GM23338 (cell line): Measurements from ENCODE around the gene ZMYM4. TPM values are rescaled to one million over a fixed set of nuclear protein-coding genes. Genes with fewer than 3 reads are reported as not detected.

Experiments
- ATAC-seq: fragments of 200-7000 bp; cut with Tn5 transposase; 3 replicates; pipeline ENCODE4 v1.9.1; 2020
- DNase-seq: peaks from one replicate; pipeline ENCODE4 v3.0.0-alpha.2; 2015; ENCODE audit warnings: low spot score
- H2AFZ ChIP-seq: fragments of 200-600 bp; sonication (generic); 2 replicates; pipeline ENCODE4 v1.8.0; 2016; ENCODE audit warnings: antibody characterized with exemption, mild to moderate bottlenecking, moderate library complexity
- H3F3A ChIP-seq: fragments of 200-600 bp; sonication (generic); replicated peaks from 2 replicates; pipeline ENCODE4 v1.8.0; 2017; ENCODE audit warnings: antibody characterized with exemption, mixed run types, low read depth
- H3K27ac ChIP-seq: fragments of 200-600 bp; sonication (generic); 2 replicates; pipeline ENCODE4 v1.6.1; 2016; ENCODE audit warnings: low read depth
- H3K27me3 ChIP-seq: fragments of 200-600 bp; sonication (generic); 2 replicates; pipeline ENCODE4 v1.8.0; 2016; ENCODE audit warnings: mild to moderate bottlenecking, mixed run types, moderate library complexity; ENCODE audit not compliant: insufficient read depth
- H3K36me3 ChIP-seq: fragments of 200-600 bp; sonication (generic); 2 replicates; pipeline ENCODE4 v1.8.0; 2016; ENCODE audit warnings: mild to moderate bottlenecking; ENCODE audit not compliant: insufficient read depth
- H3K4me1 ChIP-seq: fragments of 200-600 bp; sonication (generic); 2 replicates; pipeline ENCODE4 v1.8.0; 2016; ENCODE audit warnings: mild to moderate bottlenecking, moderate library complexity; ENCODE audit not compliant: insufficient read depth
- H3K4me2 ChIP-seq: fragments of 200-600 bp; sonication (generic); 2 replicates; pipeline ENCODE4 v1.7.1; 2017; ENCODE audit warnings: mixed run types
- H3K4me3 ChIP-seq: fragments of 200-600 bp; sonication (generic); 2 replicates; pipeline ENCODE4 v1.6.1; 2016; ENCODE audit warnings: mixed run types
- H3K79me2 ChIP-seq: fragments of 200-600 bp; sonication (generic); replicated peaks from 2 replicates; pipeline ENCODE4 v1.8.0; 2017; ENCODE audit warnings: mild to moderate bottlenecking; ENCODE audit not compliant: insufficient read depth
- H3K9me2 ChIP-seq: fragments of 200-600 bp; sonication (generic); 2 replicates; pipeline ENCODE4 v1.8.0; 2017; ENCODE audit not compliant: insufficient read depth
- H4K20me1 ChIP-seq: fragments of 200-600 bp; sonication (generic); replicated peaks from 2 replicates; pipeline ENCODE4 v1.8.0; 2017; ENCODE audit warnings: mild to moderate bottlenecking; ENCODE audit not compliant: insufficient read depth
- H3K27ac Mint-ChIP-seq: 2 replicates; pipeline ENCODE4 v1.8.0; 2020; ENCODE audit warnings: inconsistent platforms, mild to moderate bottlenecking, moderate library complexity, mixed read lengths
- H3K27me3 Mint-ChIP-seq: 3 replicates; pipeline ENCODE4 v1.8.0; 2022; ENCODE audit warnings: low read depth, mild to moderate bottlenecking, moderate library complexity, mixed read lengths, inconsistent platforms; ENCODE audit not compliant: insufficient read depth, poor library complexity
- H3K36me3 Mint-ChIP-seq: 3 replicates; pipeline ENCODE4 v1.8.0; 2021; ENCODE audit warnings: low read depth, mild to moderate bottlenecking, inconsistent platforms, moderate library complexity, mixed read lengths
- H3K4me1 Mint-ChIP-seq: 3 replicates; pipeline ENCODE4 v1.8.0; 2020; ENCODE audit warnings: mild to moderate bottlenecking, inconsistent platforms, mixed read lengths
- H3K4me3 Mint-ChIP-seq: 3 replicates; pipeline ENCODE4 v1.8.0; 2021; ENCODE audit warnings: moderate library complexity, mild to moderate bottlenecking, inconsistent platforms, mixed read lengths
- H3K9me3 Mint-ChIP-seq: 3 replicates; pipeline ENCODE4 v1.8.0; 2020; ENCODE audit warnings: moderate library complexity, mild to moderate bottlenecking, inconsistent platforms, mixed read lengths
- CREB1 ChIP-seq: fragments of 250-450 bp; sonication (Bioruptor Pico); IDR thresholded peaks from 2 replicates; pipeline ENCODE4 v1.5.0; 2020; ENCODE audit warnings: low read depth, mild to moderate bottlenecking, moderate library complexity
- CTCF ChIP-seq, 2 experiments: fragments of 200-600 bp in 1 of 2; sonication (generic) in 1 of 2; conservative IDR thresholded peaks; 2 replicates each; pipeline versions ENCODE4 v1.5.1 to v1.6.1; 2016 to 2017; ENCODE audit warnings: antibody characterized with exemption in 2 of 2, low read depth in 2 of 2, mild to moderate bottlenecking in 2 of 2, moderate library complexity in 1 of 2
- ETS1 ChIP-seq: IDR thresholded peaks from 2 replicates; pipeline ENCODE4 v1.6.1; 2016; ENCODE audit warnings: antibody characterized with exemption
- EZH2 ChIP-seq: fragments of 200-600 bp; sonication (generic); IDR thresholded peaks from one replicate; pipeline ENCODE4 v1.8.0; 2017; ENCODE audit warnings: antibody characterized with exemption, mild to moderate bottlenecking, low read depth; ENCODE audit not compliant: unreplicated experiment
- EZH2phosphoT487 ChIP-seq: fragments of 200-600 bp; sonication (generic); IDR thresholded peaks from one replicate; pipeline ENCODE4 v1.8.1; 2018; ENCODE audit warnings: antibody characterized with exemption; ENCODE audit not compliant: unreplicated experiment
- JUNB ChIP-seq: IDR thresholded peaks from one replicate; pipeline ENCODE4 v1.6.1; 2016; ENCODE audit warnings: antibody characterized with exemption; ENCODE audit not compliant: unreplicated experiment
- NANOG ChIP-seq: IDR thresholded peaks from 2 replicates; pipeline ENCODE4 v1.6.1; 2016; ENCODE audit warnings: antibody characterized with exemption, borderline replicate concordance
- POLR2AphosphoS5 ChIP-seq: IDR thresholded peaks from 2 replicates; pipeline ENCODE4 v1.6.1; 2016; ENCODE audit warnings: antibody characterized with exemption, low read depth
- REST ChIP-seq: IDR thresholded peaks from one replicate; pipeline ENCODE4 v1.6.1; 2018; ENCODE audit warnings: antibody characterized with exemption; ENCODE audit not compliant: unreplicated experiment
- STAT1 ChIP-seq: IDR thresholded peaks from one replicate; pipeline ENCODE4 v1.6.1; 2016; ENCODE audit warnings: antibody characterized with exemption; ENCODE audit not compliant: unreplicated experiment
- ZNF114 ChIP-seq: fragments of 250-450 bp; sonication (Bioruptor Pico); IDR thresholded peaks from 2 replicates; pipeline ENCODE4 v1.5.0; 2020; ENCODE audit warnings: mild to moderate bottlenecking, moderate library complexity
- ZNF331 ChIP-seq: fragments of 250-450 bp; sonication (Bioruptor Pico); IDR thresholded peaks from 2 replicates; pipeline ENCODE4 v1.5.0; 2020; ENCODE audit warnings: low read depth, mild to moderate bottlenecking, moderate library complexity
- ZNF462 ChIP-seq: fragments of 250-450 bp; sonication (Bioruptor Pico); IDR thresholded peaks from 2 replicates; pipeline ENCODE4 v1.5.0; 2020; ENCODE audit warnings: mild to moderate bottlenecking, moderate library complexity
- polyA plus RNA-seq: library from polyadenylated mRNA; unstranded; fragments of >200 nt; fragmentation: Nextera tagmentation; extraction: Ambion mirVana; gene quantifications from 2 replicates; pipeline ENCODE4 v1.2.1, GENCODE V29; 2016
- total RNA-seq: library from RNA; depleted of rRNA; stranded (reverse); fragments of >200 nt; shearing (Covaris generic); gene quantifications from 2 replicates; pipeline ENCODE4 v1.2.3, GENCODE V29; 2014

ZMYM4 gene
- total and polyA plus RNA-seq, 2 experiments from 2014 or later = 65.4 to 68.5 TPM

- TF ChIP-seq NANOG (no peak), STAT1 (no peak), ZNF462 (CRISPR knock-in tag) (no peak), EZH2 (no peak), POLR2AphosphoS5 (no peak), ZNF114 (CRISPR knock-in tag) (no peak), EZH2phosphoT487 (no peak), ETS1 (no peak), CREB1 (CRISPR knock-in tag) (no peak), JUNB (no peak), CTCF (conservative IDR thresholded peaks at IDR 0.05; ENCODE audit: low read depth in 2 of 2) (no peak), REST (no peak), ZNF331 (CRISPR knock-in tag) (no peak)
- H3K27me3 Mint-ChIP-seq = peaks cover 3% of the 10 kb centered on the region
- H3K27ac Mint-ChIP-seq = no peak overlapping the region
Observed at GRCh38 chr1:35454176-35454575, 185.7 kb downstream of the ZMYM4 start.

More at GRCh38 chr1:35454176-35454575, 185.7 kb downstream of the ZMYM4 start:
- H3K4me1 ChIP-seq = no peaks in the 10 kb centered on the region
- no peak overlapping the region for H2AFZ ChIP-seq
- H3K36me3 ChIP-seq = peaks cover 25% of the 10 kb centered on the region
- H3K4me1 Mint-ChIP-seq = no peaks in the 10 kb centered on the region
- no peak overlapping the region for H3K27ac ChIP-seq
- H3K79me2 ChIP-seq = no peaks in the 10 kb centered on the region
- no peaks in the 10 kb centered on the region for H3K9me3 Mint-ChIP-seq
- DNase-seq (no peak), ATAC-seq (no peak)
- H3K4me2 ChIP-seq = no peak overlapping the region
- H3K36me3 Mint-ChIP-seq = peaks cover 50% of the 10 kb centered on the region
- no peak overlapping the region for H3K4me3 Mint-ChIP-seq
- no peaks in the 10 kb centered on the region for H3K27me3 ChIP-seq
- no peak overlapping the region for H3K4me3 ChIP-seq
- H4K20me1 ChIP-seq = peaks cover 7% of the 10 kb centered on the region
- no peaks in the 10 kb centered on the region for H3F3A ChIP-seq
- H3K9me2 ChIP-seq = no peaks in the 10 kb centered on the region
